Neuronal stem cell (in vitro differentiated cells): Measurements from ENCODE around the gene VWC2.

Experiments
- DNase-seq: peaks from one replicate; pipeline ENCODE4 v3.0.0-alpha.2; 2013; ENCODE audit warnings: low spot score
- H2AFZ ChIP-seq: one replicate; pipeline ENCODE4 v1.6.1; 2013; ENCODE audit warnings: mild to moderate bottlenecking, low read length, inconsistent platforms
- H2AK5ac ChIP-seq: 2 replicates; pipeline ENCODE4 v1.6.1; 2013; ENCODE audit warnings: low read depth, mild to moderate bottlenecking, inconsistent platforms, low read length, moderate library complexity, mixed read lengths
- H2BK120ac ChIP-seq: 2 replicates; pipeline ENCODE4 v1.6.1; 2013; ENCODE audit warnings: low read depth, mild to moderate bottlenecking, inconsistent platforms, low read length, moderate library complexity, mixed read lengths
- H2BK12ac ChIP-seq: one replicate; pipeline ENCODE4 v1.6.1; 2013; ENCODE audit warnings: low read length, inconsistent platforms
- H2BK15ac ChIP-seq: 2 replicates; pipeline ENCODE4 v1.6.1; 2013; ENCODE audit warnings: mild to moderate bottlenecking, low read length, inconsistent platforms, mixed read lengths
- H2BK5ac ChIP-seq: one replicate; pipeline ENCODE4 v1.6.1; 2013; ENCODE audit warnings: inconsistent platforms, mild to moderate bottlenecking, low read length, moderate library complexity
- H3K14ac ChIP-seq: one replicate; pipeline ENCODE4 v1.6.1; 2013; ENCODE audit warnings: low read length, inconsistent platforms
- H3K18ac ChIP-seq: 2 replicates; pipeline ENCODE4 v1.6.1; 2013; ENCODE audit warnings: low read length, inconsistent platforms
- H3K23ac ChIP-seq: 2 replicates; pipeline ENCODE4 v1.6.1; 2013; ENCODE audit warnings: low read depth, mild to moderate bottlenecking, mixed read lengths, low read length, inconsistent platforms; ENCODE audit not compliant: poor library complexity
- H3K27ac ChIP-seq: replicated peaks from 3 replicates; pipeline ENCODE4 v1.5.1; 2013; ENCODE audit warnings: low read length, inconsistent platforms
- H3K27me3 ChIP-seq, 3 experiments: 2 replicates each; pipeline ENCODE4 v1.6.1; 2013; ENCODE audit warnings: low read length in 3 of 3, mild to moderate bottlenecking in 2 of 3, inconsistent platforms in 1 of 3, low read depth in 1 of 3, mixed read lengths in 1 of 3, moderate library complexity in 1 of 3; ENCODE audit not compliant: control insufficient read depth in 3 of 3, insufficient read depth in 3 of 3
- H3K36me3 ChIP-seq, 2 donors: replicated peaks in 1 of 2; 2 replicates each; pipeline ENCODE4 v1.6.1; 2013; ENCODE audit warnings: low read length in 2 of 2; ENCODE audit not compliant: control insufficient read depth in 2 of 2, insufficient read depth in 2 of 2
- H3K4ac ChIP-seq: 2 replicates; pipeline ENCODE4 v1.6.1; 2013; ENCODE audit warnings: inconsistent platforms, mild to moderate bottlenecking, low read length, moderate library complexity
- H3K4me1 ChIP-seq, 2 donors: 1 replicate in 1 of 2; 2 replicates in 1 of 2; pipeline ENCODE4 v1.6.1; 2013; ENCODE audit warnings: low read length in 2 of 2, low read depth in 1 of 2; ENCODE audit not compliant: control insufficient read depth in 2 of 2, insufficient read depth in 1 of 2
- H3K4me2 ChIP-seq: one replicate; pipeline ENCODE4 v1.6.1; 2013; ENCODE audit warnings: mild to moderate bottlenecking, low read length, inconsistent platforms; ENCODE audit not compliant: insufficient read depth, poor library complexity, severe bottlenecking
- H3K4me3 ChIP-seq, 2 donors: 2 replicates each; pipeline ENCODE4 v1.5.1; 2013; ENCODE audit warnings: low read length in 2 of 2, mild to moderate bottlenecking in 2 of 2, inconsistent platforms in 1 of 2, moderate library complexity in 1 of 2
- H3K79me1 ChIP-seq: one replicate; pipeline ENCODE4 v1.6.1; 2013; ENCODE audit warnings: low read depth, mild to moderate bottlenecking, inconsistent platforms, low read length, moderate library complexity
- H3K9ac ChIP-seq: one replicate; pipeline ENCODE4 v1.6.1; 2013; ENCODE audit warnings: mild to moderate bottlenecking, low read depth, low read length, inconsistent platforms; ENCODE audit not compliant: poor library complexity
- H3K9me3 ChIP-seq, 2 donors: replicated peaks in 1 of 2; 2 replicates each; pipeline versions ENCODE3 to v1.6.1; 2013; ENCODE audit warnings: low read length in 2 of 2, mild to moderate bottlenecking in 2 of 2, inconsistent platforms in 1 of 2, low read depth in 1 of 2, mixed read lengths in 1 of 2, moderate library complexity in 1 of 2; ENCODE audit not compliant: control insufficient read depth in 2 of 2, insufficient read depth in 1 of 2
- H4K8ac ChIP-seq: one replicate; pipeline ENCODE4 v1.6.1; 2013; ENCODE audit warnings: low read depth, mild to moderate bottlenecking, inconsistent platforms, low read length, moderate library complexity
- H4K91ac ChIP-seq: one replicate; pipeline ENCODE4 v1.6.1; 2013; ENCODE audit warnings: low read length, low read depth, mild to moderate bottlenecking, inconsistent platforms; ENCODE audit not compliant: poor library complexity
- WGBS, 2 donors: extraction: QIAGEN DNeasy Blood & Tissue Kit; methylation state at CpG; one replicate each; pipeline ENCODE4 v1.1.7; 2013; ENCODE audit warnings: missing lambda C conversion rate in 2 of 2, mixed read lengths in 1 of 2; ENCODE audit not compliant: insufficient read length in 2 of 2, insufficient replicate concordance in 1 of 2; ENCODE audit errors: extremely low coverage in 2 of 2; 5-methylcytosine and 5-hydroxymethylcytosine counted together

The VWC2 gene

DNA sequence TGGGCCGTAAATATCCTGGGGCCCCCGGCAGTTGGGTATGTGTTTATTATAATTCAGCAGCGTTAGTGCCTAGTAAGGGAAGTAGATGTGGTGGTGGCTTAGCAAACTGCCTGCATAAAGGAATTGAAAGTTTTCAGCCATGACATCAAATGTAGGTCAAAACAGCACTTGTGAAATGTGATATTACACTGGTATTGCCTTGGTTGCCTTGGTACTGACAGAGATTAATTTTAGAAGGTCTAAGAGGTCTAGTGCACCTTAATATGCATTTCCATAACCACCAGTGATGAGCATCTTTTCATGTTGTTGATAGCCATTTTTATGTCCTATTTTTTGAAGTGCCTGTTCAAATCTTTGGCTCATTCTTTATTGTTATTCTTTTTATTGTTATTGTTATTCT lies 50.1 kb downstream of the VWC2 start:
- Histone ChIP-seq H4K8ac (no peak overlapping the region), H3K27me3 (no peaks in the 10 kb centered on the region), H3K18ac (no peak overlapping the region), H3K9me3 (no peaks in the 10 kb centered on the region), H3K4me1 (no peaks in the 10 kb centered on the region), H2BK5ac (no peak overlapping the region), H2AFZ (no peak overlapping the region), H3K4me2 (no peak overlapping the region), H3K9ac (no peak overlapping the region), H4K91ac (no peak overlapping the region), H2BK12ac (no peak overlapping the region), H2BK15ac (no peak overlapping the region), H3K4ac (no peak overlapping the region), H3K79me1 (no peaks in the 10 kb centered on the region), H3K4me3 (no peak overlapping the region), H3K23ac (no peak overlapping the region), H2BK120ac (no peak overlapping the region), H3K14ac (no peak overlapping the region), H3K36me3 (no peaks in the 10 kb centered on the region), H2AK5ac (no peak overlapping the region), H3K27ac (no peak overlapping the region)
- DNase-seq: no peak
- WGBS, 2 donors: no CpG with 5 or more reads among the region's 3 CpGs

DNA sequence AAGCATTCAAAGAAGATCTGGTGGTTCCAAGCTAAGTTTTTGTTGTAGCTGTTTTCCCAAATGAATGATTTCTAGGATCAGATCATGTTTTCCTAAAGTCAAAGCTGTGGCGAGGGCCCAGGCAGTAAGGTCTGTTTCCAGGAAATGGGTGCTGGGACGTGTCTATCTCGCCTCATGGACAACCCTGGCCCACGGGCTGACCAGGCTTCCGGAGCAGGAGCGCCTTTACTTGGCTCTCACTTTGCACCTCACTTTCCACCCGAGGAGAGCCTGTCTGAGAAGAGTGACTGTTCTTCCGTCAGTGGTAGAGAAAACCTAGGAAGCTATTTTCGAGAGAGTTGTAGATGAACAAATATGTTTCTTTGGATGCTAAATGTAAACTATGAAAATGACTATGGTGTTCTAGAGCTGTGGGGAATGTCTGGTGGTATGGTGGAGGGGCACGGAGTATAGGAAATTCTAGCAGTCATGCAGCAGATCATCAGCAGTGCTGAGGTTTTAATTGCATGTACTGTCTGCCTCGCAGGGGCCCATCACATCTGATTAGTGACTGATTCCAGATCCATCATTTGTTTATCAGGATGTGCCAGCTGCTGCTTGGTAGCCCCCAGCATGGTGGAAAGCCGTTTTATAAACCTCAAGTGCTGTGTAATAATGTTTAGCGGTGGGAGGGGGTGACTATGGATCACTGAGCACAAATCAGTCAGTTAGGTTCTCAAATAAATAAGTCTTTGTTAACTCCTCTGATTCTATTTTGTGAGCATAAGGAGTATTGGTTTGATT lies 66.6 kb downstream of the VWC2 start:
- DNase-seq: no peak
- no peak overlapping the region for H2BK15ac ChIP-seq
- H2AFZ ChIP-seq: no peak overlapping the region
- no peaks in the 10 kb centered on the region for H3K79me1 ChIP-seq
- no peak overlapping the region for H4K8ac ChIP-seq
- no peak overlapping the region for H2BK5ac ChIP-seq
- no peak overlapping the region for H4K91ac ChIP-seq
- peaks cover 0 to 4% of the 10 kb centered on the region in 2 donors for H3K4me1 ChIP-seq
- H3K9ac ChIP-seq: no peak overlapping the region
- no peak overlapping the region for H3K4ac ChIP-seq
- H2BK120ac ChIP-seq: no peak overlapping the region
- H3K4me2 ChIP-seq: no peak overlapping the region
- H3K36me3 ChIP-seq: no peaks in the 10 kb centered on the region
- H3K27me3 ChIP-seq: no peaks in the 10 kb centered on the region
- H3K9me3 ChIP-seq: no peaks in the 10 kb centered on the region
- no peak overlapping the region for H2BK12ac ChIP-seq
- WGBS, 2 donors: no CpG with 5 or more reads among the region's 13 CpGs
- no peak overlapping the region for H3K18ac ChIP-seq
- H3K4me3 ChIP-seq: no peak overlapping the region
- H3K14ac ChIP-seq: no peak overlapping the region
- H3K23ac ChIP-seq: no peak overlapping the region
- no peak overlapping the region for H3K27ac ChIP-seq
- H2AK5ac ChIP-seq: no peak overlapping the region

DNA sequence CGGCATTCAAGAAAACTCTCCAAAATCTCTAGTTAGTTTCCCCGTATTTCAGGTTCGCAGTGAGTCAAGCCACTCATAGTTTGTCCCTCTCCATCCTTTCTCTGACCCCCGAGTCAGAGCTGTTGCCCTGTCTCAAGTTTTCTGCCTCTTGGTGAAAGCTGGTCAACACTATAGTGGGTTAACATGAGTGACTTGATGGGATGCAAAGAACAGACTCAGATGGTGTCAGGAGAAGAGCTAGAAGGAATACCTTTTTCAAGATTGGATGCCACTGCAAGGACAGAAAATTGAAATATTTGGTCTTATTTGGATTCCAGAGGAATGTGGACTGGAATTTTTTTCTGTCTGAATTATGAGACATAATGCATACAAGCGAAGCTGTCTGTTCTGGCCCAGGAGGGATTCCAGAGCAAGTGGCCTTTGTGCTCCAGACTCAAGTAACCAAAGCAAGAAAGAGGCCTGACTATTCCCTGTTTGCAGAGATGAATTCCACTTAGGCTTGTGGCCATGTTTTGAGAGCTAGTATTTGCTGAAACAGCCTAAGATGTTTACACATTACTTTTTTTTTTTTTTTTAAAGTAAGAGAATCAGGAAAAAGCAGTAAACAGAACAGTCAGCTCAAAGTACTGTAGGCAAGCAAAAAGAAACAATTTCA lies 67.4 kb downstream of the VWC2 start:
- no peak overlapping the region for H3K23ac ChIP-seq
- H2BK120ac ChIP-seq: no peak overlapping the region
- H3K4me2 ChIP-seq: no peak overlapping the region
- WGBS, 2 donors: no CpG with 5 or more reads among the region's 5 CpGs
- no peaks in the 10 kb centered on the region for H3K27me3 ChIP-seq
- DNase-seq: no peak
- H2BK5ac ChIP-seq: no peak overlapping the region
- H3K36me3 ChIP-seq: no peaks in the 10 kb centered on the region
- H2BK15ac ChIP-seq: no peak overlapping the region
- H3K27ac ChIP-seq: no peak overlapping the region
- H3K18ac ChIP-seq: no peak overlapping the region
- no peaks in the 10 kb centered on the region for H3K9me3 ChIP-seq
- H4K91ac ChIP-seq: no peak overlapping the region
- no peaks in the 10 kb centered on the region for H3K79me1 ChIP-seq
- H4K8ac ChIP-seq: no peak overlapping the region
- no peak overlapping the region for H2AFZ ChIP-seq
- no peak overlapping the region for H2BK12ac ChIP-seq
- no peak overlapping the region for H2AK5ac ChIP-seq
- no peak overlapping the region for H3K14ac ChIP-seq
- H3K4me3 ChIP-seq: no peak overlapping the region
- no peaks in the 10 kb centered on the region for H3K4me1 ChIP-seq
- no peak overlapping the region for H3K9ac ChIP-seq
- H3K4ac ChIP-seq: no peak overlapping the region

DNA sequence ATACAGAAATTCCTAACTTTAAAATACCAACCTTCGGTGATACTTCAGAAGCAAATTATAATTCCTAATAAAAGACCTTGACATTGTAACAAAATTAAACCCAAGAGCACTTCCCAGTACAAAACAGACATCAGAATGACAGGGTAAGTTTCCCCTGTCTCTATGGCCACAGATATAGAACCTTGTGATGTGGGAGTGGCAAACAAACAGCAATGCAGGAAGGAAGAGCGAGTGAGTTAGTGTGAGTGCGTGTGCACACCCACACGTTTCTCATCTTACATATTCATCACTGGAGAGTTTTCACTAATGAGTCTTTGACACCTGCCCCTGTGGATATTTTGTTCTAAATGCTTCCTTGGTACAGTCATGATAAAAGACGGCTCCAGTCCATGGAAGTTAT lies 72.2 kb downstream of the VWC2 start:
- Histone ChIP-seq H3K27ac (no peak overlapping the region), H3K4me2 (no peak overlapping the region), H2BK5ac (no peak overlapping the region), H3K4me1 (no peaks in the 10 kb centered on the region), H3K27me3 (no peaks in the 10 kb centered on the region), H3K79me1 (no peaks in the 10 kb centered on the region), H3K9ac (no peak overlapping the region), H3K36me3 (no peaks in the 10 kb centered on the region), H4K8ac (no peak overlapping the region), H3K9me3 (no peaks in the 10 kb centered on the region), H3K23ac (no peak overlapping the region), H2AK5ac (no peak overlapping the region), H4K91ac (no peak overlapping the region), H2AFZ (no peak overlapping the region), H3K14ac (no peak overlapping the region), H2BK12ac (no peak overlapping the region), H2BK15ac (no peak overlapping the region), H2BK120ac (no peak overlapping the region), H3K4me3 (no peak overlapping the region), H3K18ac (no peak overlapping the region), H3K4ac (no peak overlapping the region)
- WGBS, 2 donors: no CpG with 5 or more reads among the region's 5 CpGs
- DNase-seq: no peak
